GM19035 (cell line): ENCODE data around the gene CDSN.

ENCODE experiments used
- ATAC-seq: cut with Tn5 transposase; IDR thresholded peaks from one replicate; pipeline ENCODE4 v1.9.1; 2021; ENCODE audit not compliant: unreplicated experiment

Gene CDSN

DNA sequence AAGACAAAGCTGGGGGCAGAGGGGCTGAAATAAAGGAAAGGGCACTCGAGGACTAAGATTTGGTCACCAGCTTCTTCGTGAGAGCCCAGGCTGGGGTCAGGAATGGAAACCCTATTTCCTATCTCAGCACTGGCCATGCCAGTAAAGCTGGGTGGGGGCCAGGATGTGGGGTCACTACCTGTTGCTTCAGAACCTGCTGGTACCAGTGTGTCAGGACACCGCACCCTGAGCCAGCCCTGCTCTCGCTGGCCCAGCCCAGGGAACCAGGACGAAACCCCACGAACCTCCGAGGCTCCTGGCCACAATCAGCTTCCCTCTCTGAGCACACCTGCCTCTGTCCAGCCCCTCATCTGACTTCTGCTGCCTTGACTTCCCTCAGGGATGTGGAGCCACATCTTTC is 2.1 kb downstream of the CDSN start:
- no peak for ATAC-seq

DNA sequence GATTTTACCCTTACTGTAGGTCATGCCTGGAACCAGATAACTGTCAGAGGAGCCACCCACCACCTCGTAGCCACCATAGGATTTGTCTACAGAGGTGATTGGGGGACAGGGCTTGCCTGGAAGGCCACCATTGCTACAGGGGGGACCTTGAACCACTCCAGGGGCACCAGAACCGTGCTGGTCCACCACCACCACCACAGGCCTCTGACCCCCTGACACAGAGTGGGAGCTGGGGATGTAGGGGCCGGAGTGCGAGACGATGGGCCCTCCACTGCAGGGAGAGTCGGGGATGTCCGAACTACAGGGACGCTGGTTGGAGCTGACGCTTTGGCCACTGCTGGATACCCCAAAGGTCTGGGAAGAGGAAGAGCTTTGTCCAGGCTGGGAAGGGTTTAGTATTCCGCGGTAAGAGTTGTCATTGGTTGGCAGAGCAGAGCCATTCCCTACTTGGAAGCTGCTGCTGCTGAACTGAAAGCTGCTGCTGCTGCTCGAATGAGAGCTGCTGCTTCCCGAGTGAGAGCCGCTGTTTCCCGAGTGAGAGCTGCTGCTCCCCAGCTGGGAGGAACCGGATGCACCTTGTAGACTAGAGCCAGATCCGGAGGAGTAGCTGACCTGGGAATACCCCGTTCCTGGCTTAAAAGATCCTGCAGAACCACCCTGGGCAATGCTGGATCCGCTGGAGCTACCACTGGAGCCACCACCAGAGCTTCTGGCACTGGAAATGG is 3.4 kb downstream of the CDSN start:
- no peak for ATAC-seq

DNA sequence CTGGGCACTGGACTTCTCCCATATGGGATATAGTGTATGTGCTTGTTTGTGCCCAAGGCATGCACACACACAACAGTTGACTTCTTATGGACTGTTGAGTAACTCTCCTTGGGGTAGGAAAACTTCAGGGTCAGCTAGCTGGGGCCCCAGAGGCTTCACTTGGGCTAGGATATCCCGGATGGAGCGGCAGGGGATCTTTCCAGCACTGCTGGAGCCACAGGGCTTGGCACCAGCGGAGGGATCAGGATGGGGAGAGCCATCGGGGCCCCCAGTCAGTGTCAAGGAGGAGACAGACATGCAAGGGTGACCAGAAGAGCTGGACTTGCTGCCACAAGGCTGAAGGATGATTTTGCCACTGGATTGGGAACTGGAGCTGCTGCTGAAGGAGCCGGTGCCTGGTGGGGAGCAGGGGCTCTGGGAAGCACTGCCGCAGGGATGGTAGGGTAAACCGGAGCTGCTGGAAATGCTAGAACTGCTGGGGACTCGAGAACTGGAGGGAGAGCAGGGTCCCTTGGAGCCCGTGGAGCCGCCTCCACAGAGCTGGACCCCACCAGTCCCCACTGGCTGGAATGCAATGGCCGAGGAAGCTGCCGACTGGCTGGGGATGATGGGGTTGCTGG is 4.2 kb downstream of the CDSN start:
- ATAC-seq, result no peak

DNA sequence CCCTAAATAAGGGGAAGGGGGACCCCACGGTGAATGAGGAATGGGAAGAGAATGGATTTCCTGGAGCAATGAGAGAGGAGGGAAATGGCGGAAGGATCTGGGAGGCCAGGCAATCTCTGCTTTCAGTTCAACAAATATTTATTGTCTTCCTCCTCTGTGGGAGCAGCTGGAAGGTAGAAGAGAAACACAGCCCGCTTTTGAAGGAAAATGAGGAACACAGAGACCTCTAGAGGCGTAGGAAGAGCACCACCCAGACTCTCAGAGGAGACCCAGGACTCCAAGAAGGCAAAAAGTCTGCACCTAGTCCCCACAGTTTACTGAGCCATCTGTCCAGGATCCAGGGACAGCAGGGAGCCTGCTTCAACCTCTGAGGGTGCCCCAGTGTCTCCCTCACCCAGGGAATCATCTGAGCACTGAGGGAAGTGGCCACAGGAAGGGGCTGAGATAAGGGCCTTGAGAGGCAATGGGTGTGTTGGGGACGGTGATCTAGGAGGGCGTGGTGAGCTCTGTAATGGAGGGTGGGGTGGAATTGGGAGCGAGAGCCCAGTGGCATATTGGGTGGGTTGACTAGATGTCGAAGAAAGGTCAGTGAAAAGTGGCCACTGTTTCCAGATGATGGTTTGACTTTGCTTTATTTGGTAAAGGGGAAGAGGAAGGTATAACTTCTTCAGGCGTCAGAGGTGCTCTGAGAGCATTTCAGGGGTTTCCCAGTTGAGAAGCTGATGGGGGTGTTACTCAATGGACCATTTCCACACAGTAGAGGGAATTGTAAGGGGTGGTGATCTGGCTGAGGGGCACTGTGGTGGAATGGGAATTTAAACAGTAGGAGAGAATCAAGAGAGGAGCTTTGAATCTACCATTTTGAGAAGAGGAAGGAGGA is 5.0 kb downstream of the CDSN start:
- ATAC-seq, result no peak

DNA sequence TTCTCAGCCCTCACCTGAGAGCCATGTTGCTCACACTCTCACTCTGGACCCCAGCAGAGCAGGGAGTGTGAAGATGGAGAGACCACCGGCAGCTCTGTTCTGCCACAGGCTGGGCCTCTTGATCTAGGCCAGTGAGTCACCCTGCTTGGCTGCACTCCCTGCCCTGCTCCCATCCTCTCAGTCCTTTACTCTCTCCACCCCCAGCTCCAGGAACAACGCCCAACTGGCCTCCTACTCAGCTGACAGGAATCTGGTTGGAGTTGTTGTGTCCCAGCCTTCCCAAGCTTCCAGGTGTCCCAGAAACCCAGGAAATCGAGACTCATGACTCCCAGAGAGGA is 5.7 kb downstream of the CDSN start, which contains the start of gene PSORS1C1:
PSORS1C1 (plus strand) TSS at position 260 of the 338 bp plus-strand sequence. CDS start 14,833 bp downstream, outside the sequence.
- ATAC-seq, result no peak

GRCh38 chr6:31113861-31114540 is 6.2 kb downstream of the CDSN start:
- no peak for ATAC-seq

DNA sequence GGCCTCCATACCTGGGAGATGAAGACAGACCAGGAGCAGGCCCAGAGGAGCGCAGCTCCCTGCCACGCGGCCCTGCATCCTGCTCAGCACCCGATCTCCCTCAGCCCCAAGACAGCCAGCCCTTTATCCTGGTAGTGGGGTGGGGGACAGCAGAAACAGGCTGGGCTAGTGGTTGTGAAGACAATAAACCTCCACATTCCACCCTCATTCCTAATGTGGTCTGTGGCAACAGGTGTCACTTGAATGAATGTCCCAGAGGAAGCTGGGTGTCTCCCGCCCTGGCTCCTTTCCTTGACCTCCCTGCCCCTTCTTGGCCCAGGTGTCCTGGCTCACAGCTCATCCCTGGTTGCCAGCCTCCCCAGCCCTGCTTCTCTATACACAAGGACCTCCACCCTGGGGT is 7.8 kb downstream of the CDSN start, which contains the start of gene C6orf15:
C6orf15 (minus strand) TSS at position 98 of the 400 bp plus-strand sequence; CDS start at position 78, 20 bp downstream.
- no peak for ATAC-seq

- no peak for ATAC-seq
These were observed 8.5 kb downstream of the CDSN start for GRCh38 chr6:31111712-31112111.

GRCh38 chr6:31110825-31111582 is 9.2 kb downstream of the CDSN start:
- no peak for ATAC-seq

- ATAC-seq, result no peak
These were observed 13.2 kb downstream of the CDSN start for GRCh38 chr6:31107052-31107451.

- no peak for ATAC-seq
These were observed 17.1 kb downstream of the CDSN start for GRCh38 chr6:31103136-31103535.

DNA sequence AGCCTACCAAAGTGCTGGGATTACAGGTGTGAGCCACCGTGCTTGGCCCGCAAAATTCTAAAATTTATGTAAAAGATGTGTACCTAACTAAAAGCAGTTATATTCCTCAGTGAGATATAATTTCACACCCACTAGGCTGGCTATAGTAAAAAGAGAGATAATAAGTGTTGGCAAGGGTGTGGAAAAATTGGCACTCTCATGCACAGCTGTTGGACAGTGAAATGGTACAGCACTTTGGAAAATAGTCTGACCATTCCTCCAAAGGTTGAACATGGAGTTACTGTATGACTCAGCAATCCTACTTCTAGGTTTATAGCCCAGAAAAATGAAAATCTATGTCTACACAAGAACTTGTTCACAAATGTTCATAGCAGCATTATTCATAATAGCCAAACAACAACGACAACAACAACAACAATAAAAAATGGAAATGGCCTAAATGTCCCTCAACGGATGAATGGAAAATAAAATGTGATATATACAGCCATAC is 21.8 kb downstream of the CDSN start:
- no peak for ATAC-seq

DNA sequence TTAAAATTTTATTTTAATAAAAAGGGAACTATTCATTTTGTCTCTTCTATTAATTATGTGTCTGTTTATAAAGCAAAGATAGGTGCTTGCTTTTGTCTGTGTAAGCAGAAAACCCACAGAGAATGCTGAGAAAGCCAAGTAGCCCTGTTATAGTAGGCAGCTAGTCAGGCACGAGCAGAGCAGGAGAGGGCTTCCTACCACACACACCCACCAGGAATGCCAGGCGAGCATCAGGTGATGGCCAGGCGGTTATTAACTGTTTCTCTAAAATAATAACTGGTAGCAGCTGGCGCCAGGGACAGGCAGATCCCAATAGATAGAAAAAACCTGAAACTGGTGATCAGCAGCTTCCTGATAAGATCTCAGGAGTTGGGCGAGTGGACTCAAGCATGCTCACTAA is 23.6 kb downstream of the CDSN start:
- no peak for ATAC-seq

- ATAC-seq, result no peak
These were observed 24.0 kb downstream of the CDSN start for GRCh38 chr6:31096215-31096614.

DNA sequence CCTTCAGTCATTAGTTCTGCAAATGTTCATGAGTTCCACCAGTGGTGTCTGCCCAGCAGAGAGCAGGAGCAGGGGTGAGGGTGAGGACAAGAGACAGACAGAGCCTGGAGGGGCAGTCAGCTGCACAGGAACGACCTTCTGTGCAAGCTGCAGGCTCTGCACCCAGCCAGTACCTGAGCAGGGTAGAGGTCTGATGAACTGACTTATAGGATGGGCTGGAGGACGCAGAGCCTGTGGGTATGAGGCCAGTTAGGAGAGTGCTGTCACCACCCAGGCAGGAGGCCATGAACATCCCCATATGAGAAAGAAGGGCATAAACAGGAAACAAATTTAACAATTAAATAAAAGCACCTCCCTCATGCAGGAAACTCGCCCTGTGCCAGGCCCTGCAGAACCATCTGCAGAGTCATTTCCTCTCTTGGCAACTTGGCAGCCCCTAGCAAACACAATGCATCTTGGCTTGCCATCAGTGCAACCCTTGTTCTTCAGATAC is 25.8 kb downstream of the CDSN start:
- ATAC-seq, result no peak

GRCh38 chr6:31092769-31093505 is 27.3 kb downstream of the CDSN start:
- no peak for ATAC-seq

- ATAC-seq, result no peak
These were observed 28.0 kb downstream of the CDSN start for GRCh38 chr6:31092238-31092637.

DNA sequence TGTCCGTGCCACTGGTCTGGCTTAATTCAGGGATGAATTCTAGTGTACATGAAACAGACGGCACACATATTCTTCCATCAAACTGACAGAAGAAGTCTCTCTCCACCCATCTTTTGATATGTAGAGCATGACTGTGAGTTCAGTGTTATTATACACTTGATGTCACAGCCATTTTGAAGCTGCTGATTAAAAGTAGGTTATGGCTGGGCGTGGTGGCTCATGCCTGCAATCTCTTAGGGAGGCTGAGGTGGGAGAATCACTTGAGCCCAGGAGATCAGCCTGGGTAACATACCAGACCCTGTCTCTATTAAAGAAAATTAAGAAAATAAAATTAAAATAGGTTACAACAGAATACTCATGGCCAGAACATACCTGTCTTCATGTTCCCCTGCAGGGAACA is 28.6 kb downstream of the CDSN start:
- ATAC-seq, result no peak

GRCh38 chr6:31090973-31091364 is 29.3 kb downstream of the CDSN start:
- no peak for ATAC-seq
